NCI-H345 treated with DMSO at 0.1 percent for 48 hours (cell line): ENCODE data around the gene RAP1GAP.

Source experiments
- DNase-seq: peaks from one replicate; lab custom pipeline; 2025; ENCODE audit not compliant: unreplicated experiment; lab: John Stamatoyannopoulos, UW

The RAP1GAP gene

GRCh38 chr1:21628798-21629393 is 40.3 kb downstream of the RAP1GAP start:
- no peak for DNase-seq

- no peak for DNase-seq
Measured at GRCh38 chr1:21626921-21627339, 42.2 kb downstream of the RAP1GAP start.

- no peak for DNase-seq
Measured at GRCh38 chr1:21625390-21626190, 43.6 kb downstream of the RAP1GAP start.

GRCh38 chr1:21624571-21625389 is 44.4 kb downstream of the RAP1GAP start:
- DNase-seq, result no peak

GRCh38 chr1:21623410-21623961 is 45.7 kb downstream of the RAP1GAP start:
- peak; percentile 6 for DNase-seq

GRCh38 chr1:21622466-21623315 is 46.5 kb downstream of the RAP1GAP start:
- no peak for DNase-seq

- DNase-seq, result no peak
Measured at GRCh38 chr1:21621761-21622436, 47.3 kb downstream of the RAP1GAP start.

- no peak for DNase-seq
Measured at GRCh38 chr1:21621051-21621450, 48.1 kb downstream of the RAP1GAP start.

GRCh38 chr1:21620496-21620895 is 48.7 kb downstream of the RAP1GAP start:
- DNase-seq, result peak; percentile 4

- DNase-seq, result no peak
Measured at GRCh38 chr1:21620011-21620410, 49.1 kb downstream of the RAP1GAP start.

- no peak for DNase-seq
Measured at GRCh38 chr1:21619375-21619947, 49.7 kb downstream of the RAP1GAP start.

GRCh38 chr1:21618561-21619374 is 50.4 kb downstream of the RAP1GAP start:
- DNase-seq, result no peak

GRCh38 chr1:21618059-21618458 is 51.1 kb downstream of the RAP1GAP start:
- no peak for DNase-seq

GRCh38 chr1:21617126-21617738 is 51.9 kb downstream of the RAP1GAP start:
- no peak for DNase-seq

- no peak for DNase-seq
Measured at GRCh38 chr1:21616372-21616771, 52.8 kb downstream of the RAP1GAP start.

- no peak for DNase-seq
Measured at GRCh38 chr1:21614419-21615115, 54.6 kb downstream of the RAP1GAP start.

GRCh38 chr1:21613072-21613867 is 55.9 kb downstream of the RAP1GAP start:
- DNase-seq, result no peak
